Common myeloid progenitor, CD34-positive (primary cell): Measurements from ENCODE around the gene GRID2.

Experiments used
- CTCF ChIA-PET: fragments of 350-600 bp; sonication (Branson Sonifier 250); formaldehyde crosslinking; loops from one replicate; lab custom pipeline; 2021; ENCODE audit warnings: antibody characterized with exemption; lab: Charles Lee
- POLR2A ChIA-PET: fragments of 350-600 bp; sonication (Branson Sonifier 250); formaldehyde crosslinking; loops from one replicate; lab custom pipeline; 2021; ENCODE audit warnings: antibody characterized with exemption; lab: Charles Lee
- DNase-seq, 3 donors: peaks; one replicate each; pipeline versions ENCODE4 v3.0.0 to v3.0.0-alpha.2; 2013
- H3K27ac ChIP-seq, 2 experiments: 1 replicate in 1 of 2; 2 replicates in 1 of 2; pipeline ENCODE4 v1.7.0; 2013; ENCODE audit warnings: inconsistent platforms in 2 of 2, low read length in 2 of 2, mild to moderate bottlenecking in 2 of 2, low read depth in 1 of 2, moderate library complexity in 1 of 2; ENCODE audit not compliant: severe bottlenecking in 2 of 2, insufficient read depth in 1 of 2, poor library complexity in 1 of 2
- H3K27me3 ChIP-seq, 5 experiments: replicated peaks in 2 of 5; 1 replicate in 3 of 5; 2 replicates in 2 of 5; pipeline versions ENCODE4 v1.6.1 to v1.7.0; 2013; ENCODE audit warnings: low read length in 4 of 5, mild to moderate bottlenecking in 2 of 5, moderate library complexity in 2 of 5, inconsistent platforms in 1 of 5; ENCODE audit not compliant: insufficient read depth in 5 of 5, control insufficient read depth in 4 of 5
- H3K36me3 ChIP-seq, 4 experiments: 1 replicate in 2 of 4; 2 replicates in 2 of 4; pipeline versions ENCODE4 v1.6.1 to v1.7.0; 2013; ENCODE audit warnings: low read length in 3 of 4, control low read depth in 1 of 4, mild to moderate bottlenecking in 1 of 4; ENCODE audit not compliant: control insufficient read depth in 4 of 4, insufficient read depth in 4 of 4
- H3K4me1 ChIP-seq, 4 experiments: 1 replicate in 3 of 4; 2 replicates in 1 of 4; pipeline versions ENCODE4 v1.6.1 to v1.7.1; 2013; ENCODE audit warnings: low read length in 3 of 4, mild to moderate bottlenecking in 3 of 4, control low read depth in 1 of 4, inconsistent platforms in 1 of 4, moderate library complexity in 1 of 4; ENCODE audit not compliant: control insufficient read depth in 4 of 4, insufficient read depth in 4 of 4; ENCODE audit errors: control extremely low read depth in 1 of 4
- H3K4me3 ChIP-seq, 7 experiments: 1 replicate in 4 of 7; 2 replicates in 3 of 7; pipeline versions ENCODE4 v1.5.1 to v1.7.0; 2013; ENCODE audit warnings: mild to moderate bottlenecking in 7 of 7, low read length in 6 of 7, moderate library complexity in 6 of 7, inconsistent platforms in 2 of 7, low read depth in 2 of 7, control low read depth in 1 of 7; ENCODE audit not compliant: insufficient read depth in 4 of 7, control insufficient read depth in 1 of 7; ENCODE audit errors: extremely low read depth in 1 of 7
- H3K9me3 ChIP-seq, 5 experiments: 1 replicate in 4 of 5; 2 replicates in 1 of 5; pipeline versions ENCODE4 v1.6.1 to v1.7.1; 2013; ENCODE audit warnings: low read length in 4 of 5, mild to moderate bottlenecking in 2 of 5, inconsistent platforms in 1 of 5, low read depth in 1 of 5, moderate library complexity in 1 of 5; ENCODE audit not compliant: control insufficient read depth in 4 of 5, insufficient read depth in 2 of 5; ENCODE audit errors: control extremely low read depth in 1 of 5
- WGBS: methylation state at CpG from one replicate; pipeline ENCODE4 v1.1.5; 2013; ENCODE audit not compliant: insufficient coverage; 5-methylcytosine and 5-hydroxymethylcytosine counted together

The GRID2 gene

DNA sequence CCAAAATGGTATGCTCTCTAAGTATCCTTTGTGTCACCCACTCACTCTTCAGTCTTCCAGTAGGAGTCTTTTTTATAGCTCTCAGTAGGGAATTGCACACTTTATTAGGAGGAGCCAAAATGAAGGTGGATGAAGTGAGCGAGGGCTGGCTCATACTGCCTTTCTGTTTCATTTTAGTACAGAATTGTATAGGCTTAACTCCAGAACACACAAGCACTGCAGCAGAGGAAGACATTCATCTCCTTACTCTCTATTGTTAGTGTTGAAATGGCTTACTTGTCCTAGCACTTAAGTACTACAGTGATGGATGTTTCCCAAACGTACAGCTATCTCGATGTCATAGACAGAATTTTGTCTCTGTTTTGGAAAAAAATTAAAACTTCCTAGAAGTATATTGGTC is 1197.5 kb downstream of the GRID2 start:
- no peak for DNase-seq
- H3K36me3 ChIP-seq: no peaks in the 10 kb centered on the region
- no peak overlapping the region for H3K4me3 ChIP-seq
- no CpG with 5 or more reads among the region's 3 CpGs for WGBS
- H3K4me1 ChIP-seq: no peaks in the 10 kb centered on the region
- CTCF ChIA-PET: interaction anchor here (1.0 kb wide), 1 partner anchor 13 kb away, joined by 3 read pairs; no protein-coding TSS in a partner anchor
- POLR2A ChIA-PET: no interaction called here
- no peaks in the 10 kb centered on the region for H3K27me3 ChIP-seq
- no peak overlapping the region for H3K27ac ChIP-seq
- H3K9me3 ChIP-seq: no peaks in the 10 kb centered on the region

DNA sequence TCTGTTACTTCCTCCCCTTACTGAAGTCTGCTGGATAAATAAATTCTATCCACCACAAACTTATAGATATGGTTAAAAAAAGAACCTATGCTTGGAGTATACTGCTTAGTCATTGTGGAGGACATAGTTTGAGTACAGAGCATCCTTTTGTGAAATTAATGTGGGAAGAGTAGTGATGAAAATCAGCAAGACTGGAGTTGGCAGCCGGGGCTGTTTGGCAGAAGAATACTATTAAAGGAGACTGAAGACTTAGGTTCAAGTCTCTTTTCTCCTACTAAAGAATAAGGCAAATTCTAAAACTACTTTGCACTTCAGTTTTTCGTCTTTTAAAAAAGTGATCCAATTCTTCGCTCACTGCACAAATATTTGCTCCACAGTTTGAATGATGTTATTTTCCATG is 1198.2 kb downstream of the GRID2 start:
- Histone ChIP-seq H3K27me3 (no peaks in the 10 kb centered on the region), H3K27ac (no peak overlapping the region), H3K4me1 (no peaks in the 10 kb centered on the region), H3K4me3 (no peak overlapping the region), H3K36me3 (no peaks in the 10 kb centered on the region), H3K9me3 (no peaks in the 10 kb centered on the region)
- CTCF ChIA-PET: no interaction called here
- DNase-seq: no peak
- 94% methylated on average over 2 of the region's 3 CpGs for WGBS
- POLR2A ChIA-PET: no interaction called here

DNA sequence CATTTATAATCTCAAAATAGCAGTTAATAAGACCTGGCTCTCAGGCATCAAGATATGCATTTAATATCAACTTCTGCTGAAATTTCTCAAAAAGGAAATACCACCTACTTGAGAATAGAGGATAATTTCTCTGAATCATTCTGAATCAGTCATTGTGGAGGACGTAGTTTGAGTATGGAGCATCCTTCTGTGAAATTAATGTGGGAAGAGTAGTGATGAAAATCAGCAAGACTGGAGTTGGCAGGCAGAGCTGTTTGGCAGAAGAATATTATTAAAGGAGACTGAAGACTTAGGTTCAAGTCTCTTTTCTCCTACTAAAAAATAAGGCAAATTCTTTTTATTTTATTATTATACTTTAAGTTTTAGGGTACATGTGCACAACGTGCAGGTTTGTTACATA is 1199.2 kb downstream of the GRID2 start:
- CTCF ChIA-PET: no interaction called here
- H3K27me3 ChIP-seq: no peaks in the 10 kb centered on the region
- DNase-seq: no peak
- no peaks in the 10 kb centered on the region for H3K9me3 ChIP-seq
- no peak overlapping the region for H3K27ac ChIP-seq
- H3K36me3 ChIP-seq: no peaks in the 10 kb centered on the region
- POLR2A ChIA-PET: no interaction called here
- H3K4me3 ChIP-seq: no peak overlapping the region
- WGBS: 80% methylated on average over 1 of the region's 2 CpGs
- H3K4me1 ChIP-seq: no peaks in the 10 kb centered on the region

DNA sequence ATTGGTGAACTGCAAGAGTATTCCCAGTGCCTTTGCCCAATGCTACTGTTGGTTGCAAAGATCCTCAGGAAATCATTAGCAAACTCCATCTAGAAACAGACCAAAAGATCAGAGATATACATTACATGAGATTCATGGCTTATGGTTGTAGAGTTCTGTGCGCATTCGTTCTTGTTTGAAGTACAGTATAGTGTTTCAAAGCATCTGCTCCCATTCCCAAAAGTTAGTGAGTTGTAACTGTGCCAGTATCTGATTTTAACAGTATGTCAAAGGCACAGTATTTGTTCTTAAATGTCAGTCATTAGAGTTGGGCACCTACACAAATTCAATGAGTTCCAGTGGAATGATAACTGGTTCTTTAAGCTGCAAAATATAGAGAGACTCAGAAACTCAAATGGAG is 1210.1 kb downstream of the GRID2 start:
- ChIA-PET POLR2A (no interaction called here), CTCF (no interaction called here)
- Histone ChIP-seq H3K27ac (no peak overlapping the region), H3K36me3 (no peaks in the 10 kb centered on the region), H3K9me3 (no peaks in the 10 kb centered on the region), H3K4me3 (no peak overlapping the region), H3K27me3 (no peaks in the 10 kb centered on the region), H3K4me1 (no peaks in the 10 kb centered on the region)
- no peak for DNase-seq
- 100% methylated on average over 2 of the region's 2 CpGs for WGBS

DNA sequence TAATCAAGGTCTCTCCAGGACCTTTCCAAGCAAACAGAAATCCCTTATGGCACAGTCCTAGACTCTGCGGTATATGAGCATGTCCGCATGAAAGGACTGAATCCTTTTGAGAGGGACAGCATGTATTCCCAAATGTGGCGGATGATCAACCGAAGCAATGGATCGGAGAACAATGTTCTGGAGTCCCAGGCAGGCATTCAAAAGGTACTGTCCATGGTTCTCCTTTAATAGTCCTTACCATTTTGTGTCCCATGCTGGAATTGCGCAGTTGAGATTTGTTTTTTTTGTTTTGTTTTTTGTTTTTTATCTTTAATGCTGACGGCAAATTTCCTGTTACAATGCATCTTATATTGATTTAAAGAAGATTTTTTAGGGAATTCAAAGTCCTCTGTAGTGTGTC is 1211.4 kb downstream of the GRID2 start:
- Histone ChIP-seq H3K27me3 (no peaks in the 10 kb centered on the region), H3K4me1 (no peaks in the 10 kb centered on the region), H3K36me3 (no peaks in the 10 kb centered on the region), H3K27ac (no peak overlapping the region), H3K9me3 (no peaks in the 10 kb centered on the region), H3K4me3 (no peak overlapping the region)
- CTCF ChIA-PET: no interaction called here
- no peak for DNase-seq
- 97% methylated on average over 5 of the region's 7 CpGs for WGBS
- POLR2A ChIA-PET: no interaction called here

DNA sequence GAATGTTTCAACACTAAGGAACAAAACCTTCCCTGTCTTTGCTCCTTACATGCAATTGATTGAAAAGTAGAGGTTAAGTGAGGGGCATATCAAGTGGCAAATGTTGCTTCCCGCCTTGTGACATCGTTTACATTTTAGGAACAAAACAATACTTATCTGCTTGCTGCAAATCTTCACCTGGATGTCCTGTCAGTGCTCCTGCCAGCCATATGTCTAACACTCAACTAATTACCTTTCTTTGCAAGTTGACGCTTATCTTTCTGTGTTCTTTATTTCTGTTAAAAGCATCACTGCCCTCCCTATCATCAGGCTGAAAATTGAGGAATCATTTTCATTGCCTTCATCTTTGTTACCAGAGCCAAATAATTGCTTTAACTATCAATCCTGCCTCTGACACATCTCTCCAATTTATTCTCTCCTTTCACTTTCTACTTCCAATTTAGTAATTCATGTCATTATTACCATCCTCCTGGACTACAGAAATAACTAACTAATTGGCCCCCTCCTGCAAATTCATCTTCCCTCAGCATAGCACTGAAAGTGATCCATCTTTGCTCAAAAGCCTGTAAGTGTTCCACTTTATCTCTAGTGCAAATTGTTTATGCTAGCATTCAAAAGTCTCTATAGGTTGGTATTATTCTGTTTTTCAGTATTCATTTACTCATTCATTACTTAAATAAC is 1226.1 kb downstream of the GRID2 start:
- H3K27me3 ChIP-seq: no peaks in the 10 kb centered on the region
- no peak for DNase-seq
- ChIA-PET CTCF (no interaction called here), POLR2A (no interaction called here)
- H3K9me3 ChIP-seq: no peaks in the 10 kb centered on the region
- H3K36me3 ChIP-seq: no peaks in the 10 kb centered on the region
- no peaks in the 10 kb centered on the region for H3K4me1 ChIP-seq
- WGBS: 100% methylated on average over 1 of the region's 3 CpGs
- no peak overlapping the region for H3K27ac ChIP-seq
- no peak overlapping the region for H3K4me3 ChIP-seq

DNA sequence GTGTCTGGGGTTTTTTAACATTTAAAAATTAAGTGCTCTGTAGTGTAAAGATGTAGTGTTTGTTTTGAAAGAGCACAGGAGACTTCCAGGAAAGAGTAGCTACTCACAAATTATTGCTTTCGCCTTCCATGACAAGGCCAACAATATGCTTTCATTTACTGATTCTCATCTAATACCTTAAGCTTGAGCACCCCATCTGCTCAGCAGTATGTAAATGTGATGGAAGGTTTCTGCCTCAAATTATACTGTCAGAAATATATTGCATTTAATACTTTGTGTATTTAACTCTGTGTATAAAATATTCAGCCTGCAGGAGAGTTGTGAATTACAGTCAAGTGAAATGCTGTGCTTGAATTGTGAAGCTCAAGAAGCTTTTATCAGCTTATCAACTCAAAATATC is 1228.5 kb downstream of the GRID2 start:
- H3K36me3 ChIP-seq: no peaks in the 10 kb centered on the region
- DNase-seq: no peak
- H3K4me3 ChIP-seq: no peak overlapping the region
- H3K4me1 ChIP-seq: no peaks in the 10 kb centered on the region
- H3K9me3 ChIP-seq: no peaks in the 10 kb centered on the region
- CTCF ChIA-PET: no interaction called here
- H3K27ac ChIP-seq: no peak overlapping the region
- H3K27me3 ChIP-seq: no peaks in the 10 kb centered on the region
- POLR2A ChIA-PET: no interaction called here
- no CpG with 5 or more reads among the region's 1 CpG for WGBS
